BJ (cell line): Measurements from ENCODE around the gene HHIPL1. TPM values are rescaled to one million over a fixed set of nuclear protein-coding genes. Genes with fewer than 3 reads are reported as not detected.
"Not testable (repeated sequence)": the region's sequence is repeated elsewhere in the genome, so short reads cannot be mapped to it uniquely, and the experiment has no call there.

Experiments used
- CTCF ChIA-PET: fragments of 350-600 bp; formaldehyde crosslinking; extraction: SDS; loops from one replicate; lab custom pipeline; 2021; ENCODE audit warnings: antibody characterized with exemption, inconsistent platforms; lab: Yijun Ruan, JAX
- POLR2A ChIA-PET: fragments of 300-600 bp; sonication (Branson Sonifier 250); formaldehyde crosslinking; extraction: SDS; loops from one replicate; lab custom pipeline; 2021; ENCODE audit warnings: antibody characterized with exemption; lab: Charles Lee
- DNase-seq: peaks from one replicate; pipeline ENCODE4 v3.0.0-alpha.2; 2011; ENCODE audit warnings: low read depth
- H3K27me3 ChIP-seq: 2 replicates; pipeline ENCODE4 v1.6.0; 2011; ENCODE audit warnings: low read length; ENCODE audit not compliant: control insufficient read depth, insufficient read depth
- H3K36me3 ChIP-seq: 2 replicates; pipeline ENCODE4 v1.5.1; 2011; ENCODE audit warnings: low read length; ENCODE audit not compliant: control insufficient read depth, insufficient read depth
- H3K4me3 ChIP-seq: 2 replicates; pipeline ENCODE4 v1.5.1; 2011; ENCODE audit warnings: low read depth, mild to moderate bottlenecking, control low read depth, low read length
- CTCF ChIP-seq: IDR thresholded peaks from 2 replicates; pipeline ENCODE4 v1.5.1; 2011; ENCODE audit warnings: low read depth, mild to moderate bottlenecking, control low read depth, inconsistent platforms, low read length, moderate library complexity; ENCODE audit not compliant: insufficient read depth
- polyA plus RNA-seq: library from polyadenylated mRNA; depleted of rRNA; stranded (reverse); fragments of >200 nt; gene quantifications from 2 replicates; pipeline ENCODE4 v1.2.3, GENCODE V29; 2011

Gene HHIPL1
- polyA plus RNA-seq, 1 experiment: 2.5 TPM

- DNase-seq: no peak
- ChIA-PET POLR2A (no interaction called here), CTCF (interaction anchor here (1.5 kb wide), 1 partner anchor 112 kb away, joined by 3 read pairs; no protein-coding TSS in a partner anchor)
- H3K27me3 ChIP-seq: no peaks in the 10 kb centered on the region; the same call in 1 of the 2 replicates
- H3K36me3 ChIP-seq: no peaks in the 10 kb centered on the region
- no peak for TF ChIP-seq CTCF
- H3K4me3 ChIP-seq: no peak overlapping the region
Observed at GRCh38 chr14:99635116-99635515, 9.8 kb upstream of the HHIPL1 start.

- POLR2A ChIA-PET: no interaction called here
- DNase-seq: no peak
- Histone ChIP-seq H3K36me3 (no peaks in the 10 kb centered on the region), H3K27me3 (no peaks in the 10 kb centered on the region; the same call in 1 of the 2 replicates), H3K4me3 (no peak overlapping the region)
- no peak for TF ChIP-seq CTCF
- CTCF ChIA-PET: interaction anchor here (1.0 to 1.5 kb wide), 2 partner anchors 32 to 113 kb away, joined by 3 read pairs; no protein-coding TSS in a partner anchor
Observed at GRCh38 chr14:99636487-99636886, 8.4 kb upstream of the HHIPL1 start.

DNA sequence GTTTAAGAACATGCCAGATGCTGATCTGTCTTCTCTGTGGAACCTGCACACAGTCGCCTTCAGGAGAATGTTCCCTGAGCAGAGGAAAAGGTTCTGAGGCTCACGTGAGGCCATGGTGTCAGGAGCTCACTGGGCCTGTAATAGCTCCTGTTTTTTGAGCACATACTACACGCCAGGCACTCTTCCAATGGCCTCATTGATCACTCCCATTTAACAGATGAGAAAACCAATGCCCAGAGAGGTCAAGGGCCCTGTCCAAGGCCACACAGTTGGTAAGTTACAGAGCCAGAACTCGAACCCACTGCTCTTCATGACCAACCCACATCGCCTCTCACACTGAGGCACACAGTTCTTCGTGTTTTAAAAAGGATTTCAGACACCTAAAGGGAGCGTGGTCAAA, 7.3 kb upstream of the HHIPL1 start:
- DNase-seq: no peak
- POLR2A ChIA-PET: no interaction called here
- Histone ChIP-seq H3K4me3 (no peak overlapping the region), H3K36me3 (no peaks in the 10 kb centered on the region), H3K27me3 (no peaks in the 10 kb centered on the region; the same call in 1 of the 2 replicates)
- TF ChIP-seq CTCF: no peak
- CTCF ChIA-PET: no interaction called here

GRCh38 chr14:99642771-99643170, 2.2 kb upstream of the HHIPL1 start:
- POLR2A ChIA-PET: interaction anchor here (0.7 kb wide), 1 partner anchor 11 kb away, joined by 6 read pairs; no protein-coding TSS in a partner anchor
- DNase-seq, H3K27me3 ChIP-seq, H3K4me3 ChIP-seq, H3K36me3 ChIP-seq: not testable (repeated sequence)
- CTCF ChIA-PET: interaction anchor here (1.1 kb wide), 1 partner anchor 119 kb away, joined by 3 read pairs; no protein-coding TSS in a partner anchor

GRCh38 chr14:99643343-99643742, 1.6 kb upstream of the HHIPL1 start:
- no peaks in the 10 kb centered on the region for H3K27me3 ChIP-seq
- no peak overlapping the region for H3K4me3 ChIP-seq
- TF ChIP-seq CTCF: no peak
- no peak for DNase-seq
- H3K36me3 ChIP-seq: no peaks in the 10 kb centered on the region
- POLR2A ChIA-PET: no interaction called here
- CTCF ChIA-PET: interaction anchor here (0.6 to 1.1 kb wide), 3 partner anchors 15 to 120 kb away, joined by 3 to 4 read pairs (median 4); no protein-coding TSS in a partner anchor
